Activated CD8-positive, alpha-beta memory T cell treated with anti-CD3 and anti-CD28 coated beads for 48 hours (primary cell): ENCODE results near the gene FBRS.
A peak's percentile ranks its signal among the peaks of the same experiment; 100 is the strongest.
"Not testable (repeated sequence)": the region's sequence is repeated elsewhere in the genome, so short reads cannot be mapped to it uniquely, and the experiment has no call there.

Source experiments
- DNase-seq, 3 experiments: peaks; one replicate each; pipeline ENCODE4 v3.0.0-alpha.2; 2020; ENCODE audit warnings: low read depth in 2 of 3, low spot score in 2 of 3

The FBRS gene

GRCh38 chr16:30657866-30658730 is at the start of gene FBRS:
Gene FBRS (plus strand): TSS chr16:30658431. CDS start chr16:30659519, 1,088 bp downstream.
- DNase-seq, result peak; percentile 98 to 100 (median 99)

GRCh38 chr16:30609002-30609925 is 49.0 kb upstream of the FBRS start:
- DNase-seq, result peak in 2 of 3 experiments; percentile 16 to 43

GRCh38 chr16:30609926-30610839 is 48.0 kb upstream of the FBRS start, which contains the start of gene ZNF689:
Gene ZNF689 (minus strand): TSS chr16:30610389. CDS start chr16:30610041, 348 bp downstream.
- DNase-seq, result peak; percentile 84 to 95 (median 93)

- DNase-seq, result peak; percentile 58 to 84 (median 59)
Observed at GRCh38 chr16:30615358-30616091, 42.7 kb upstream of the FBRS start.

GRCh38 chr16:30619202-30619601 is 39.0 kb upstream of the FBRS start:
- no peak for DNase-seq

- no peak for DNase-seq
Observed at GRCh38 chr16:30619638-30620037, 38.6 kb upstream of the FBRS start.

- DNase-seq, result no peak
Observed at GRCh38 chr16:30620169-30620568, 38.1 kb upstream of the FBRS start.

GRCh38 chr16:30621765-30622164 is 36.5 kb upstream of the FBRS start:
- DNase-seq, result no peak

GRCh38 chr16:30622455-30623032 is 35.7 kb upstream of the FBRS start:
- no peak for DNase-seq

- DNase-seq, result no peak
Observed at GRCh38 chr16:30623536-30624283, 34.5 kb upstream of the FBRS start.

GRCh38 chr16:30626236-30626635 is 32.0 kb upstream of the FBRS start:
- DNase-seq, result no peak

GRCh38 chr16:30628628-30629540 is 29.3 kb upstream of the FBRS start:
- peak; percentile 66 to 95 (median 88) for DNase-seq

- not testable (repeated sequence) for DNase-seq
Observed at GRCh38 chr16:30632454-30632853, 25.8 kb upstream of the FBRS start.

GRCh38 chr16:30633526-30633925 is 24.7 kb upstream of the FBRS start:
- DNase-seq, result no peak

- DNase-seq, result no peak
Observed at GRCh38 chr16:30636599-30636998, 21.6 kb upstream of the FBRS start.

GRCh38 chr16:30637139-30637538 is 21.1 kb upstream of the FBRS start:
- not testable (repeated sequence) for DNase-seq

- no peak for DNase-seq
Observed at GRCh38 chr16:30637944-30638343, 20.3 kb upstream of the FBRS start.
